AG20443 (cell line): Measurements from ENCODE around the gene ZNF716.
"Not testable (repeated sequence)": the region's sequence is repeated elsewhere in the genome, so short reads cannot be mapped to it uniquely, and the experiment has no call there.

Experiments
- DNase-seq: peaks from one replicate; pipeline ENCODE4 v3.0.0; 2012; ENCODE audit warnings: low spot score, mixed read lengths

Gene ZNF716

GRCh38 chr7:57449904-57450303 lies at the start of gene ZNF716:
ZNF716 (plus strand) TSS chr7:57450177; CDS start chr7:57450289, 112 bp downstream.
- DNase-seq, result no peak

- DNase-seq, result no peak
Observed at GRCh38 chr7:57400531-57401155, 49.3 kb upstream of the ZNF716 start.

DNA sequence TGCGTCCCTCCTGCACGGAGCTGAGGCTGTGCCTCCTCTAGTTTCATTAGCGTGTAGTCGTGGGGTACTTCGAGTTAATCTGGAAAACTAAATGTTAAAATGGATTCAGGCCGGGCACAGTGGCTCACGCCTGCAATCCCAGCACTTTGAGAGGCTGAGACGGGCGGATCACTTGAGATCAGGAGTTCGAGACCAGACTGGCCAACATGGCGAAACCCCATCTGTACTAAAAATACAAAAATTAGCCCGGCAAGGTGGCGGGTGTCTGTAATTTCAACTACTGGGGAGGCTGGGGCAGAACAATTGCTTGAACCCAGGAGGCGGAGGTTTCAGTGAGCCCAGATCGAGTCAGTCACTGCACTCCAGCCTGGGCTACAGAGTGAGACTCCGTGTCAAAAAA lies 46.9 kb upstream of the ZNF716 start:
- not testable (repeated sequence) for DNase-seq

DNA sequence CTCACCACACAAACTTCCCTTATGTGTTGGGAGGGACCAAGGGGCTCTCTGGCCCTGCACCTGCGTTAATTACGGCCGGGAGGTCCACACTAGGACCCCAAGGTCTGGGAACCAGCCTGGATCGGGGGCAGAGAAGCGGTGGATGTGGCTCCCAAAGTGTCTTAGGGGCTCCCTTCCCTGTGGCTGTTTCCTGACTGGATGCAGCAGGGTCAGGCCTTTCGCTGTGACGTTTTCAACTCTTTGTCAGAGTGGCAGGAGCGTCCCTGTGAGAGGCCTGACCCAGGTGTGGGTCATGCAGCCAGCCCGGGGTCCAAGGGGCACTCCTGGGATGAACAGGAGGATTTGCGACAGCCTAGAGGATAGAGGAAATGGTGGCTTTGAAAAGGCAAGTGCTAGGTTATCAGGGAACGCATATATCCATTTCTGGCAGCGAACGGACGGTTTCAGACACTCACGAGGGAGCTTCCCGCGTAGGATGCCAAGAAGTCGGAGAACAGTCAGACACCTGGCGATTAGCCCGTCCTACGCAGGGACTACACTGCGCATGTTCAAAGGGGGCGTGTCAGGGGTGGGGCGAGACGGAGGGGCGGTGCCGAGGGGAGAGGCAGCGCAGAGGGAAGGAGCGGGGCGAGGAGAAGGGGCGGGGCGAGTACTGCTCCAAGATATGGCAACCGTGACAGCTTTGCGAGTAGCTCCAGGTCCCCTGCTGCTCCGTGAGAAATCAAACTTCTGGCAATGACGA lies 46.2 kb upstream of the ZNF716 start:
- DNase-seq, result no peak

DNA sequence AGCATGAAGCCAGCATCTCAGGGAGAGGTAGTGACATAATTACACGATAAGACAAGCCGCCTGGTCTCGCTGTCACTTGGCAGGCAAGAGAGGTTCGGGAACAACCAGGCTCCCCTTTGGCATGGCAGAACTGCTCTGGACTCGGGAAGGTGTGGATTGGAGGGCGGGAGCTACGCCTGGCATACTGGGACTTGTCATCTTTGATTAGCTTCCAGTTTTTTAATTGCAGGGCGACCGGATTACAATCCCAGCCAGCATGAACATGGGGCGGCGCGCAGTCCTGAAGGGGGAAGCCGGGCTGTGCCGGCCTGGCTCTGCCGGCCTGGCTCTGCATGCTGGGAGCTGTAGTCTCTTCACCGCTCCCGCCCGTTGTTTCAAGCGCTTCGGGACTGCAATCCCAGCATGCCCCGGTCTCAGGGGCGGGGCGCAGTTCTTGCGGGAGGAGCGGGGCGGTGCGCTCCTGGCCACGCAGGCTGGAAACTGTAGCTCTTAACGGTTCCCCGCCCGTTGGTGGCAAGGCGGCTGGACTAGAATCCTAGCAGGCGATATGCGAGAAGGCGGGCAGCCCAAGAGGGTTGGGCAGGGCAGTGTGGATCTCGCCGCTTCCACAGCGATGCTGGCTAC lies 45.5 kb upstream of the ZNF716 start:
- no peak for DNase-seq

- DNase-seq, result no peak
Observed at GRCh38 chr7:57404967-57405421, 45.0 kb upstream of the ZNF716 start.

- DNase-seq, result no peak
Observed at GRCh38 chr7:57407125-57407524, 42.9 kb upstream of the ZNF716 start.

GRCh38 chr7:57412168-57412567 lies 37.8 kb upstream of the ZNF716 start:
- DNase-seq, result no peak

DNA sequence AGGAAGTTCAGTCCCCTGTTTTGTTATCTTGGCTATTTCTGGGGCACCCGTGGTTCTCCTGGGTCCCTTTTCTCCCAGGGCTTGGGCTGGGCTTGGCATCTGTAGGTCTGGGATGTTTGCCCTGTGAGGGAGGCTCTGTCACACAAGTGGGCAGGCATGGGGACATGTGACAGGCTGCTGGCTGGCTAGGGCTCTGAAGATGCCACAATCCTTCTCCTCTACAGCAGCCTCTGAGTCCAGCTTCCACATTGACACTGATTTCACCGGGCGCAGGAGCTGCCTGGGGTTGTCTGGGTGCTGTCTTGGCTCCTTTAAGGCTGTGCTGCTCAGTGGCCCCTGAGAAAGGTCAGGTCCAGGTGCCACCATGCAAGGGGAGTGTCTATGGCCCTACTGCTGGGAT lies 37.4 kb upstream of the ZNF716 start:
- DNase-seq, result no peak

GRCh38 chr7:57413529-57414398 lies 36.2 kb upstream of the ZNF716 start:
- DNase-seq, result no peak

DNA sequence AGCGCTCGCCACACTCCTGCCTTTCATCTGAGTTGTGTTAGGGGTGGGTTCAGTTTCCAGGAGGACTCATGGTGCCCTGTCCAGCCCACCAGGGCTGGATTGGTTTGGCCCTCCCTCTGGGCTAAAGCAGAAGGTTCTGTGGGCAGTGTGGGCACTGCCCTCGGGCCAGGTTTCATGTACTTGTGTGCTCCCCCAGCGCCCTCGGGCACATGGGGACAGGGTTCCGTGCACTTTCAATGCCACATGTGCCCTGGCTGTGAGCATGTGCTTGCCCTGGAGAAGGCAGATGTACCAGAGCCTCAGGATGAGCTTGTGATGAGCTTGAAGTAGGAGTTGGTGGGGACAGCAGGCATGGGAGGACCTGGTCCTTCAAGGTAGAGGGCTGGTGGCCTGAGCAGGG lies 35.6 kb upstream of the ZNF716 start:
- DNase-seq, result no peak

DNA sequence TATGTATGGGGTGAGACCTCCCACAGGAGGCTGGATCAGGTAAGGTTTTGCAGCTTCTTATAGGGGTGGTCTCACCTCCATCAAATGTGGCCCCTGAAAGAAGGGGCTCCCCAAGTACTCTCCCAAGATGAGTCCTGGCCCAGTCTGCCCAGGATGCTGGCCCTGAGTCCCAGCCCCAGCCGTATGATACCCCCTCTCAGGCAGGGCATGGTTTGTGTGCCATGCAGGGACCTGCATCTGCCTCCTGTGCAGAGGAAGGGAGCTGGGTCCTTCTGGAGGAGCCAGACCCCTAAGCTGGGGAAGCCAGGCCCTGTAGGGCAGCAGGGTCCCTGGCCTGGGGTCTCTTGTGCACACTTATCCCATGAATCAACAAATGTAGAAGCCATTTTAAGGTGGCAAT lies 35.1 kb upstream of the ZNF716 start:
- no peak for DNase-seq

- DNase-seq, result no peak
Observed at GRCh38 chr7:57415326-57415725, 34.7 kb upstream of the ZNF716 start.

DNA sequence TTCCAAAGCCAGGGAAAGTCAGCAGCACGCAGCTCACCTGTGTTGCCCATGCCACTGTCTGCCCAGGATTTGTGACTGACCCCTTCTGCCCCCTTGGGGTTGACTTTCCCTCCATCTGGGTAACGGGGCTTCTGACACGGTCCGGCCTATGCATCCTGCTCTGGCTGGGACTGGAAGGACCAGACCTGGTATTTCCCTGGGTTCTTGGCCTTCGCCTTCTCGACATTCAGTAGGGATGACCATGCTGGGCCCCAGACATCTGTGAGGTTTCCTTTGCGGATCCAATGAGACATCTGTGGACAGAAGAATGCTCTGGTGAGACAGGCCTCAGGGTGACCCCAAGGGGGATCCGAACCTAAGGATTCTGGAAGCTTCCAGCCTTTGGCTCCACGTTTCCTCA lies 34.2 kb upstream of the ZNF716 start:
- DNase-seq, result no peak

GRCh38 chr7:57416601-57417358 lies 33.2 kb upstream of the ZNF716 start:
- no peak for DNase-seq

GRCh38 chr7:57417736-57418135 lies 32.2 kb upstream of the ZNF716 start:
- DNase-seq, result no peak

- no peak for DNase-seq
Observed at GRCh38 chr7:57423768-57424167, 26.2 kb upstream of the ZNF716 start.

GRCh38 chr7:57424515-57425238 lies 25.3 kb upstream of the ZNF716 start:
- DNase-seq, result no peak

DNA sequence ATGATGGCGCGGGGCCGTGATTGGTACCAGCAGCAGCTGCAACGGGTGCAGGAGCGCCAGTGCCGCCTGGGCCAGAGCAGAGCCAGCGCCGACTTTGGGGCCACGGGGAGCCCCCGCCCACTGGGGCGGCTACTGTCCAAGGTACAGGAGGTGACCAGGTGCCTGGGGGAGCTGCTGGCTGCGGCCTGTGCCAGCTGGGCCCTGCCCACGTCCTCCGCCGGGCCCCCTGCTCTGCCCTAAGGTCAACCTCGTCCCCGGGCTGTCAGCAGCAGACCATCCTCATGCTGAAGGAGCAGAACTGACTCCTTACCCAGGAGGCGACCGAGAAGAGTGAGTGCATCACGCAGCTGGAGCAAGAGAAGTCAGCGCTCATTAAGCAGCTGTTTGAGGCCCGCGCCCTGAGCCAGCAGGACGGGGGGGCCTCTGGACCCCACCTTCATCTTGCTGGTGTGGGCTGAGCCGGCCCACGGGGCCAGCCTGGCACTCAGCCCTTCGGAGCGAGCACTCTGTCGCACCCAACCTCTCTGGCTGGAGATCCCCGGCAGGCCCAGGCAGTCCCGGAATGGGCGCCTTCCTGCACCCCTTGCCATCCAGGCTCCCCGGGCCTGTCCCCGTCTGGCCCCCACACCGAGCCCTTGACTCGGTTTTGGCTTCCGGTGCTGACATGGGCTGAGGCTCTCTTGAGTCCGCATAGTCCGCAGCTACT lies 24.6 kb upstream of the ZNF716 start:
- DNase-seq, result no peak

GRCh38 chr7:57425969-57426628 lies 23.9 kb upstream of the ZNF716 start:
- no peak for DNase-seq
